ENCODE results near the gene RTKN2.

The RTKN2 gene

GRCh38 chr10:62166331-62167131, 102.1 kb downstream of the RTKN2 start:
- DNase-seq = no peak

- no peak for DNase-seq
Observed at GRCh38 chr10:62165803-62166202, 102.8 kb downstream of the RTKN2 start.

- no peak for DNase-seq
Observed at GRCh38 chr10:62163024-62163423, 105.6 kb downstream of the RTKN2 start.

GRCh38 chr10:62162261-62162981, 106.2 kb downstream of the RTKN2 start:
- no peak for DNase-seq

- DNase-seq = no peak
Observed at GRCh38 chr10:62159351-62159750, 109.3 kb downstream of the RTKN2 start.

GRCh38 chr10:62157601-62158000, 111.0 kb downstream of the RTKN2 start:
- no peak for DNase-seq

- DNase-seq = no peak
Observed at GRCh38 chr10:62155054-62155680, 113.5 kb downstream of the RTKN2 start.

- DNase-seq = no peak
Observed at GRCh38 chr10:62154231-62154630, 114.4 kb downstream of the RTKN2 start.

GRCh38 chr10:62153191-62153590, 115.5 kb downstream of the RTKN2 start:
- no peak for DNase-seq

- no peak for DNase-seq
Observed at GRCh38 chr10:62149621-62150020, 119.0 kb downstream of the RTKN2 start.

- DNase-seq = no peak
Observed at GRCh38 chr10:62148155-62148554, 120.5 kb downstream of the RTKN2 start.

GRCh38 chr10:62147425-62147824, 121.2 kb downstream of the RTKN2 start:
- no peak for DNase-seq

GRCh38 chr10:62136931-62137330, 131.7 kb downstream of the RTKN2 start:
- no peak for DNase-seq

GRCh38 chr10:62133618-62134017, 135.0 kb downstream of the RTKN2 start:
- DNase-seq = no peak

All from NCI-H345 (cell line).